NCI-H69 (cell line): Measurements from ENCODE around the gene LAGE3.

ENCODE experiments used
- DNase-seq: peaks from one replicate; lab custom pipeline; 2025; lab: John Stamatoyannopoulos, UW

Gene LAGE3

GRCh38 chrX:154458116-154458953 is 20.7 kb downstream of the LAGE3 start, which contains the start of gene PLXNA3:
PLXNA3 (plus strand) TSS chrX:154458281; CDS start chrX:154460184, 1,903 bp downstream.
- DNase-seq: peak; percentile 68

GRCh38 chrX:154457491-154458115 is 21.5 kb downstream of the LAGE3 start:
- peak; percentile 74 for DNase-seq

GRCh38 chrX:154452823-154453222 is 26.3 kb downstream of the LAGE3 start:
- no peak for DNase-seq

- DNase-seq: no peak
These were observed 28.8 kb downstream of the LAGE3 start for GRCh38 chrX:154450312-154450711.

GRCh38 chrX:154449618-154450017 is 29.5 kb downstream of the LAGE3 start:
- DNase-seq: no peak

- DNase-seq: no peak
These were observed 30.6 kb downstream of the LAGE3 start for GRCh38 chrX:154448484-154448883.

GRCh38 chrX:154446430-154446829 is 32.7 kb downstream of the LAGE3 start:
- DNase-seq: no peak

GRCh38 chrX:154445776-154446175 is 33.3 kb downstream of the LAGE3 start:
- no peak for DNase-seq

- DNase-seq: no peak
These were observed 34.3 kb downstream of the LAGE3 start for GRCh38 chrX:154444755-154445246.

- DNase-seq: peak; percentile 78
These were observed 34.9 kb downstream of the LAGE3 start, which contains the start of gene FAM50A for GRCh38 chrX:154443992-154444754. FAM50A (plus strand) TSS chrX:154444141; CDS start chrX:154444236, 95 bp downstream.

GRCh38 chrX:154443479-154443910 is 35.6 kb downstream of the LAGE3 start:
- DNase-seq: peak; percentile 28

- no peak for DNase-seq
These were observed 36.9 kb downstream of the LAGE3 start for GRCh38 chrX:154441984-154442707.

- DNase-seq: no peak
These were observed 37.5 kb downstream of the LAGE3 start for GRCh38 chrX:154441564-154441963.

- no peak for DNase-seq
These were observed 38.3 kb downstream of the LAGE3 start for GRCh38 chrX:154440623-154441357.

- no peak for DNase-seq
These were observed 39.2 kb downstream of the LAGE3 start for GRCh38 chrX:154439841-154440240.

GRCh38 chrX:154437971-154438893 is 40.8 kb downstream of the LAGE3 start:
- no peak for DNase-seq

GRCh38 chrX:154436983-154437752 is 41.9 kb downstream of the LAGE3 start, which contains the start of gene GDI1:
GDI1 (plus strand) TSS chrX:154437154; CDS start chrX:154437255, 101 bp downstream.
- peak; percentile 71 for DNase-seq

GRCh38 chrX:154436374-154436982 is 42.6 kb downstream of the LAGE3 start:
- peak; percentile 71 for DNase-seq
